Endothelial cell of umbilical vein (primary cell): ENCODE results near the gene BICD2. TPM values are rescaled to one million over a fixed set of nuclear protein-coding genes. Genes with fewer than 3 reads are reported as not detected.

Experiments used
- BruUV-seq: library from RNA; stranded (reverse); fragments of 400-500 nt; replicated peaks from 2 replicates; lab custom pipeline; 2021; lab: Mats Ljungman, UMichigan
- CTCF ChIA-PET: fragments of 300-600, 350-600 bp; sonication (Branson Sonifier 250); formaldehyde crosslinking; loops from one replicate; lab custom pipeline; 2021; ENCODE audit warnings: antibody characterized with exemption, inconsistent platforms; lab: Charles Lee
- POLR2A ChIA-PET: fragments of 300-600, 350-600 bp; sonication (Branson Sonifier 250); formaldehyde crosslinking; loops from one replicate; lab custom pipeline; 2021; ENCODE audit warnings: antibody characterized with exemption, inconsistent platforms; lab: Charles Lee
- DNase-seq: peaks from one replicate; pipeline ENCODE4 v3.0.0-alpha.2; 2011; ENCODE audit warnings: low read depth, low spot score
- FAIRE-seq: peaks from 2 replicates; lab custom pipeline; 2011; peaks lifted over from hg19 to GRCh38; lab: Jason Lieb, UNC
- H2AFZ ChIP-seq: 2 replicates; pipeline ENCODE4 v1.6.0; 2012; ENCODE audit warnings: low read depth, low read length, control low read depth, inconsistent platforms
- H3K27ac ChIP-seq: 2 replicates; pipeline ENCODE4 v1.5.1; 2011; ENCODE audit warnings: low read depth, mild to moderate bottlenecking, control low read depth, low read length, moderate library complexity; ENCODE audit not compliant: insufficient read depth
- H3K27me3 ChIP-seq, 2 experiments: 2 replicates each; pipeline versions ENCODE4 v1.6.0 to v1.6.1; 2011; ENCODE audit warnings: low read length in 2 of 2, mixed read lengths in 1 of 2; ENCODE audit not compliant: control insufficient read depth in 2 of 2, insufficient read depth in 2 of 2
- H3K36me3 ChIP-seq, 2 experiments: 2 replicates in 1 of 2; 3 replicates in 1 of 2; pipeline ENCODE4 v1.5.1; 2011; ENCODE audit warnings: low read length in 2 of 2, mild to moderate bottlenecking in 1 of 2, moderate library complexity in 1 of 2; ENCODE audit not compliant: control insufficient read depth in 2 of 2, insufficient read depth in 2 of 2; ENCODE audit errors: extremely low read depth in 1 of 2
- H3K4me1 ChIP-seq: 3 replicates; pipeline ENCODE4 v1.5.1; 2011; ENCODE audit warnings: mild to moderate bottlenecking, low read length; ENCODE audit not compliant: control insufficient read depth, insufficient read depth; ENCODE audit errors: extremely low read depth
- H3K4me2 ChIP-seq: 2 replicates; pipeline ENCODE4 v1.6.1; 2011; ENCODE audit warnings: low read length, control low read depth, mixed read lengths; ENCODE audit not compliant: insufficient read depth
- H3K4me3 ChIP-seq, 3 experiments: fragments of 200-600 bp in 1 of 3; sonication (generic), shearing (Covaris generic) in 1 of 3; replicated peaks in 1 of 3; 2 replicates each; pipeline ENCODE4 v1.5.1; 2011 to 2016; ENCODE audit warnings: control low read depth in 3 of 3, low read length in 3 of 3, mild to moderate bottlenecking in 2 of 3, inconsistent platforms in 1 of 3, low read depth in 1 of 3, moderate library complexity in 1 of 3; ENCODE audit not compliant: insufficient read depth in 1 of 3
- H3K79me2 ChIP-seq: 2 replicates; pipeline ENCODE4 v1.6.0; 2012; ENCODE audit warnings: low read length, inconsistent platforms; ENCODE audit not compliant: control insufficient read depth, insufficient read depth
- H3K9ac ChIP-seq: replicated peaks from 2 replicates; pipeline ENCODE3; 2011; ENCODE audit warnings: low read length, control low read depth; ENCODE audit not compliant: insufficient read depth; ENCODE audit errors: extremely low read depth
- H3K9me1 ChIP-seq: replicated peaks from 3 replicates; pipeline ENCODE4 v1.6.0; 2011; ENCODE audit warnings: mild to moderate bottlenecking, low read length; ENCODE audit not compliant: control insufficient read depth, insufficient read depth; ENCODE audit errors: extremely low read depth
- H3K9me3 ChIP-seq: replicated peaks from 2 replicates; pipeline ENCODE4 v1.5.1; 2012; ENCODE audit warnings: low read length, inconsistent platforms; ENCODE audit not compliant: control insufficient read depth, insufficient read depth
- H4K20me1 ChIP-seq: replicated peaks from 2 replicates; pipeline ENCODE3; 2011; ENCODE audit warnings: mild to moderate bottlenecking, low read length; ENCODE audit not compliant: control insufficient read depth, insufficient read depth; ENCODE audit errors: extremely low read depth
- CTCF ChIP-seq, 2 donors: IDR thresholded peaks; 1 replicate in 1 of 2; 2 replicates in 1 of 2; pipeline ENCODE4 v1.5.1; 2011; ENCODE audit warnings: low read length in 2 of 2, mild to moderate bottlenecking in 2 of 2, moderate library complexity in 2 of 2, control low read depth in 1 of 2, inconsistent platforms in 1 of 2, low read depth in 1 of 2; ENCODE audit not compliant: insufficient read depth in 1 of 2; ENCODE audit errors: extremely low read depth in 1 of 2
- EZH2 ChIP-seq: IDR thresholded peaks from 2 replicates; pipeline ENCODE4 v1.6.1; 2012; ENCODE audit warnings: borderline replicate concordance, low read depth, mild to moderate bottlenecking, moderate library complexity, low read length, inconsistent platforms; ENCODE audit not compliant: severe bottlenecking
- FOS ChIP-seq: IDR thresholded peaks from 2 replicates; pipeline ENCODE4 v1.6.1; 2011; ENCODE audit warnings: mild to moderate bottlenecking, low read length, moderate library complexity, borderline replicate concordance; ENCODE audit not compliant: insufficient read depth
- GATA2 ChIP-seq: IDR thresholded peaks from 2 replicates; pipeline ENCODE4 v1.7.0; 2011; ENCODE audit warnings: low read depth, mild to moderate bottlenecking, moderate library complexity, mixed read lengths, low read length; ENCODE audit not compliant: insufficient read length, insufficient read depth
- JUN ChIP-seq: IDR thresholded peaks from 2 replicates; pipeline ENCODE4 v1.6.1; 2011; ENCODE audit warnings: borderline replicate concordance, low read depth; ENCODE audit not compliant: insufficient read length, insufficient read depth
- MYC ChIP-seq: IDR thresholded peaks from one replicate; pipeline ENCODE4 v1.6.1; 2011; ENCODE audit warnings: mild to moderate bottlenecking, low read depth, low read length
- POLR2A ChIP-seq: IDR thresholded peaks from 2 replicates; pipeline ENCODE4 v1.6.1; 2012; ENCODE audit warnings: low read depth, mild to moderate bottlenecking, control low read depth, low read length
- POLR2AphosphoS5 ChIP-seq: IDR thresholded peaks from 2 replicates; pipeline ENCODE4 v1.6.1; 2012; ENCODE audit warnings: low read depth, mild to moderate bottlenecking, control low read depth, low read length, moderate library complexity; ENCODE audit not compliant: insufficient read depth
- dilution Hi-C: fragments of 300-500 bp; cut with MboI; formaldehyde crosslinking; loops from one replicate; pipeline ENCODE4 v1.15.0; 2019; ENCODE audit warnings: low sequenced_read_pairs; ENCODE audit not compliant: extremely low pct_ligation_motif_present
- intact Hi-C: fragments of 100-400 bp; cut with micrococcal nuclease; formaldehyde crosslinking; loops from one replicate; pipeline ENCODE4 v1.10.0; 2022
- polyA plus RNA-seq, 4 experiments: library from polyadenylated mRNA; depleted of rRNA in 3 of 4; stranded (reverse) in 3 of 4; unstranded in 1 of 4; fragments of >200 nt; gene quantifications; 2 replicates each; pipeline versions ENCODE4 v1.2.1 to v1.2.3, GENCODE V29; 2011 to 2012; ENCODE audit warnings: missing spikeins in 1 of 4
- total RNA-seq: library from RNA; stranded (reverse); gene quantifications from 2 replicates; pipeline ENCODE4 v1.2.3, GENCODE V29; 2021
- TF ChIP-seq, protein P1 (sequence below): IDR thresholded peaks from 2 replicates; pipeline ENCODE4 v1.6.1; 2011; ENCODE audit not compliant: insufficient read depth, insufficient read length

Gene BICD2
- total and polyA plus RNA-seq, 2 donors (not counting 3 experiments of a cell fraction or from before 2014, with no cell fraction given) = 14.3 to 39.3 TPM

DNA sequence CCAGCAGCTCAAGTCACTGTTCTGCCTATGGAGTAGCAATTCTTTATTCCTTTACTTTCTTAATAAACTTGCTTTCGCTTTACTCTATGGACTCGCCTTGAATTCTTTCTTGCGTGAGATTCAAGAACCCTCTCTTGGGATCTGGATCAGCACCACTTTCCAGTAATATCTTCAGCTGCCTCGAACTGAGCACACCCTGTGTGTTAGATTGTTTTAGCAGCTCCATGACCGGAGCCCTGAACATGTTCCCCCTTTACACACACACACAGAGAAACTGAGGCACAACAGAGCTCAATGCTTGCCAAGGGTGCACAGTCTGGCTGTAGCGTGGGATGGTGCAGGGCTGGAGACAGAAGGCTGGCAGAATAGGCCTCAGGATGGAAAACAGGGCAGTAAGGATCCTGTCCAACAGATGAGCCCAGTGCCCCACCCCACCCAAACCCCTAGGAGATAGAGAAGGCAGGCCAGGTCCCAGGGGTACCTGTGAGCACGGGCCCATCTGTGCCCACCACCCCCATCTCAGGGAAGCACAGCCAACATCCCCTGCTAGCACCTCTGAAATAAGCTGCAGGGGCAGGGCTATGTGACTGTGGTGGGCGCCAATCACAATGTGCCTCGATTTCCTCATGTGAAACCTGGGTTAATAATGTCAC, 27.9 kb downstream of the BICD2 start:
- no TSS peak for BruUV-seq
- no peak for TF ChIP-seq POLR2A
- POLR2A ChIA-PET = interaction anchor here (1.1 kb wide), 1 partner anchor 11 kb away, joined by 3 read pairs; no protein-coding TSS in a partner anchor
- H3K27me3 ChIP-seq = no peaks in the 10 kb centered on the region
- H3K79me2 ChIP-seq = peaks cover 86% of the 10 kb centered on the region
- CTCF ChIA-PET = interaction anchor here (1.1 to 1.9 kb wide), 3 partner anchors 10 to 54 kb away, joined by 5 to 6 read pairs (median 5); no protein-coding TSS in a partner anchor
- H4K20me1 ChIP-seq = no peaks in the 10 kb centered on the region
- no peaks in the 10 kb centered on the region for H3K9me1 ChIP-seq
- dilution Hi-C loops (no loop called here), intact Hi-C loops (no loop called here)
- no peak overlapping the region for H3K4me3 ChIP-seq
- H3K4me1 ChIP-seq = peaks cover 29% of the 10 kb centered on the region
- DNase-seq (no peak), FAIRE-seq (no peak)
- no peak overlapping the region for H2AFZ ChIP-seq
- no peak overlapping the region for H3K9ac ChIP-seq
- no peak overlapping the region for H3K27ac ChIP-seq
- no peak overlapping the region for H3K4me2 ChIP-seq
- no peaks in the 10 kb centered on the region for H3K36me3 ChIP-seq
- H3K9me3 ChIP-seq = no peaks in the 10 kb centered on the region

DNA sequence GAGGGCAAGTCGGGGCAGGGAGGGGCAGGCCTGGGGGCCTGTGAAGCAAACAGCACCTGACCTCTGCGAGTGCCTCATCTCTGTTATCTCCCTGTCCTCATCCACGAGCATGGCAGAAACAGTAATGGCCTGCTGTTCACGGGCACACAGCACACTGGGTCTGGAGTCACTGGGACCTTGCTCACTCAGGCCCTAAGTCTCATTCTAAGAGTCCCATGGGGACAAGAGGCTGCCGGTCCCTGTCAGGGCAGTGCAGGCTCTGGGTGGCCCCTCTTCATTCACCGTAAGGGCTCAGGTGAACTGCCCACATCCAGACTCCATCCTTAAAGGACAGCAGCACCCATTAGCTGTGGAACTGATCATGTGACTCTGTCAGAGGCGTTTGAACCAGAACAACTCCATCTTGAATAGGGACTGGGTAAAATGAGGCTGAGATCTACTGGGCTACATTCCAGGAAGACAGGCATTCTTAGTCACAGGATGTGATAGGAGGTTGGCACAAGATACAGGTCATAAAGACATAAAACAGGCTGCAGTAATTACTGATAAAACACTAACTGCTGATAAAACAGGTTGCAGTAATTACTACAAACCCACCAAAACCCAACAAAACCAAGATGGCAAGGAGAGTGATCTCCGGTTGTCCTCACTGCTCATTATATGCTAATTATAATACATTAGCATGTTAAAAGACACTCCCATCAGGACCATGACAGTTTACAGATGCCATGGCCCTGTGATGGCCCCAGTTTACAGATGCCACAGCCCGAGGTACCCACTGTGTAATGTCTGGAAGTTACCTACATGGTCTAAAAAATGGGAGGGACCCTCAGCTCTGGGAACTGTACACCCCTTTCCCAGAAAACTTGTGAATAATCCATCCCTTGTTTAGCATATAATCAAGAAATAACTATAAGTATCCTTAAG, 28.7 kb downstream of the BICD2 start:
- Histone ChIP-seq H3K79me2 (peaks cover 85% of the 10 kb centered on the region), H3K27me3 (no peaks in the 10 kb centered on the region), H3K9me3 (no peaks in the 10 kb centered on the region), H4K20me1 (no peaks in the 10 kb centered on the region), H3K9me1 (no peaks in the 10 kb centered on the region), H3K9ac (no peak overlapping the region), H3K36me3 (no peaks in the 10 kb centered on the region), H3K27ac (no peak overlapping the region), H2AFZ (no peak overlapping the region), H3K4me3 (no peak overlapping the region), H3K4me2 (no peak overlapping the region), H3K4me1 (peaks cover 27% of the 10 kb centered on the region)
- POLR2A ChIA-PET = interaction anchor here (1.1 kb wide), 1 partner anchor 10 kb away, joined by 3 read pairs; no protein-coding TSS in a partner anchor
- dilution Hi-C loops (no loop called here), intact Hi-C loops (loop anchor here (1.0 kb wide), 1 partner anchor 9 kb away; no protein-coding TSS in a partner anchor)
- DNase-seq (peak; percentile 64), FAIRE-seq (peak; percentile 94)
- BruUV-seq = no TSS peak
- CTCF ChIA-PET = interaction anchor here (1.4 kb wide), 1 partner anchor 55 kb away, joined by 5 read pairs; no protein-coding TSS in a partner anchor
- no peak for TF ChIP-seq JUN
- peak; percentile 68 for TF ChIP-seq GATA2
- TF ChIP-seq MYC = no peak
- peak; percentile 61 for TF ChIP-seq POLR2AphosphoS5
- TF ChIP-seq POLR2A = no peak
- TF ChIP-seq FOS = peak; percentile 27
- TF ChIP-seq, protein P1, sequence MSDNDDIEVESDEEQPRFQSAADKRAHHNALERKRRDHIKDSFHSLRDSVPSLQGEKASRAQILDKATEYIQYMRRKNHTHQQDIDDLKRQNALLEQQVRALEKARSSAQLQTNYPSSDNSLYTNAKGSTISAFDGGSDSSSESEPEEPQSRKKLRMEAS = no peak
- TF ChIP-seq EZH2 = no peak
- no peak for TF ChIP-seq CTCF (IDR thresholded peaks at IDR 0.05; ENCODE audit: extremely low read depth in 1 of 2, insufficient read depth in 1 of 2, low read depth in 1 of 2, low read length in 2 of 2)
